Left lung (tissue), 10 donors: ENCODE measurements around the gene KERA. TPM values are rescaled to one million over a fixed set of nuclear protein-coding genes. Genes with fewer than 3 reads are reported as not detected.

ENCODE experiments used
- ATAC-seq: fragments of 200-7000 bp; cut with Tn5 transposase; one replicate; pipeline ENCODE4 v1.9.1; 2020; ENCODE audit warnings: moderate library complexity
- DNase-seq, 4 donors: peaks; one replicate each; pipeline ENCODE4 v3.0.0-alpha.2; 2013 to 2020
- H3K27ac ChIP-seq, 2 donors: fragments of 200-600 bp; sonication (generic) in 1 of 2; one replicate each; pipeline versions ENCODE4 v1.5.0 to v1.8.0; 2020 to 2021
- H3K27me3 ChIP-seq, 2 donors: fragments of 200-600 bp; sonication (generic) in 1 of 2; one replicate each; pipeline versions ENCODE4 v1.5.0 to v1.8.0; 2020 to 2021
- H3K36me3 ChIP-seq, 2 donors: fragments of 200-600 bp; sonication (generic) in 1 of 2; one replicate each; pipeline versions ENCODE4 v1.5.0 to v1.8.0; 2020 to 2021
- H3K4me1 ChIP-seq, 2 donors: fragments of 200-600 bp; one replicate each; pipeline ENCODE4 v1.8.0; 2021
- H3K4me3 ChIP-seq, 2 donors: fragments of 200-600 bp; sonication (generic) in 1 of 2; one replicate each; pipeline versions ENCODE4 v1.5.0 to v1.8.0; 2020 to 2021; ENCODE audit warnings: mild to moderate bottlenecking in 1 of 2
- H3K9me3 ChIP-seq, 2 donors: fragments of 200-600 bp; sonication (generic) in 1 of 2; one replicate each; pipeline versions ENCODE4 v1.5.0 to v1.8.0; 2020 to 2021
- intact Hi-C, 2 donors: fragments of 100-400 bp; cut with DNase I; formaldehyde crosslinking; loops; one replicate each; pipeline versions ENCODE4 v1.11.2 to v1.14.2; 2022
- polyA plus RNA-seq, 6 donors: library from polyadenylated mRNA; unstranded; fragments of 120-200 nt; gene quantifications; one replicate each; pipeline ENCODE4 v1.2.1, GENCODE V29; 2013; ENCODE audit not compliant: insufficient read length in 6 of 6
- total RNA-seq, 2 donors: library from RNA; stranded (reverse); fragmentation: NEBNext Ultra II Directional; extraction: Animal tissue kit (Norgen Biotek cat#: 25700); gene quantifications; one replicate each; pipeline ENCODE4 v1.2.1, GENCODE V29; 2021
- TF ChIP-seq, protein P1 (sequence below), 2 donors: fragments of 200-600 bp; sonication (generic) in 1 of 2; IDR thresholded peaks; one replicate each; pipeline versions ENCODE4 v1.5.0 to v1.8.0; 2021; ENCODE audit warnings: antibody characterized with exemption in 2 of 2
- donor health status: DM: no; HTN: yes; CAD: no.
- donor health status: DM: no; HTN: no; CAD: no.

Gene KERA
- total and polyA plus RNA-seq, 8 donors, result 0.10 to 0.26 (median 0.16) TPM

DNA sequence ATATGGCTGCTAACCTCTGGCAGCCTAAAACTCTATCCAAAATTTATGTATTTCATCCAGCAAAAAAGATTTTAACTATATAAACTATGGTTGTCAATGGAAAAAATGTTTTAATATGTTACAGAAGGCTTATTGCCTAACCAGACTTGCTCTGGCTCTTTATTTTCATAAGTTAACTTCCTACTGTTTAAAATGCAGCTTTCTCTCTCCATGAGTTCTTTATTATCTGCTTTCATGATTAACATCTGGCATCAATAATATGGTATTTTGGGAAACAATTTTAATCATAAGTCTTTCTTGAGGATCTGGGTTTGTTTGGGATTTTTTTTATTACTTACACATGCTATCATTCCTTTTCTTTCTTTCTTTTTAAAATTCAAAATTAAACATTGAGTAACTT lies 20.5 kb downstream of the KERA start:
- no peaks in the 10 kb centered on the region for H3K4me1 ChIP-seq
- DNase-seq, result no peak

DNA sequence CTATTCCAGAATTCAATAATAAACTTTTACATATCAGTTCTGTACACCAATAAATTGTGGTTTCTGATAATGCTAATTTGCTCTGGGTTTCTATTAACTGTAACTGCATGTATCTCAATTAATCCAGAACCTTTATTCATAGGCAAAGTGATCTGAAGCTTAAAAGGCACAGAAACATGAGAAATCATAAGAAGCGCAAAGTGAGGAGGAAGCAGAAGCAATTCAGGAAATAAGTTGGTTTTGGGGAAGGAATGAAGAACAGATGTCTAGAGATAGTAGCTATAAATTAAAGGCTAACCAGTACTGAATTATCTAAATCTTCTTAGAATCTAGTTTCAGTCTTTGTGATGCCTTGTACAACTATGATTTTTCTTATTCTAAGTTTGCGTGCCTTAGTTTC lies 24.6 kb downstream of the KERA start:
- Histone ChIP-seq H3K27ac (no peak overlapping the region), H3K27me3 (no peaks in the 10 kb centered on the region), H3K4me3 (no peak overlapping the region), H3K36me3 (no peaks in the 10 kb centered on the region), H3K9me3 (no peaks in the 10 kb centered on the region), H3K4me1 (no peaks in the 10 kb centered on the region)
- DNase-seq (no peak), ATAC-seq (no peak)
- intact Hi-C loops, result no loop called here
- TF ChIP-seq, protein P1, sequence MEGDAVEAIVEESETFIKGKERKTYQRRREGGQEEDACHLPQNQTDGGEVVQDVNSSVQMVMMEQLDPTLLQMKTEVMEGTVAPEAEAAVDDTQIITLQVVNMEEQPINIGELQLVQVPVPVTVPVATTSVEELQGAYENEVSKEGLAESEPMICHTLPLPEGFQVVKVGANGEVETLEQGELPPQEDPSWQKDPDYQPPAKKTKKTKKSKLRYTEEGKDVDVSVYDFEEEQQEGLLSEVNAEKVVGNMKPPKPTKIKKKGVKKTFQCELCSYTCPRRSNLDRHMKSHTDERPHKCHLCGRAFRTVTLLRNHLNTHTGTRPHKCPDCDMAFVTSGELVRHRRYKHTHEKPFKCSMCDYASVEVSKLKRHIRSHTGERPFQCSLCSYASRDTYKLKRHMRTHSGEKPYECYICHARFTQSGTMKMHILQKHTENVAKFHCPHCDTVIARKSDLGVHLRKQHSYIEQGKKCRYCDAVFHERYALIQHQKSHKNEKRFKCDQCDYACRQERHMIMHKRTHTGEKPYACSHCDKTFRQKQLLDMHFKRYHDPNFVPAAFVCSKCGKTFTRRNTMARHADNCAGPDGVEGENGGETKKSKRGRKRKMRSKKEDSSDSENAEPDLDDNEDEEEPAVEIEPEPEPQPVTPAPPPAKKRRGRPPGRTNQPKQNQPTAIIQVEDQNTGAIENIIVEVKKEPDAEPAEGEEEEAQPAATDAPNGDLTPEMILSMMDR (IDR thresholded peaks at IDR 0.05), result no peak

More for the DNA sequence above, 20.5 kb downstream of the KERA start:
- Histone ChIP-seq H3K9me3 (no peaks in the 10 kb centered on the region), H3K36me3 (no peaks in the 10 kb centered on the region), H3K27ac (peak overlapping the region in 1 of 2 donors; percentile 35), H3K27me3 (no peaks in the 10 kb centered on the region), H3K4me3 (no peak overlapping the region)
- intact Hi-C loops, result no loop called here
- TF ChIP-seq, protein P1 (IDR thresholded peaks at IDR 0.05), result no peak
- no peak for ATAC-seq

DNA sequence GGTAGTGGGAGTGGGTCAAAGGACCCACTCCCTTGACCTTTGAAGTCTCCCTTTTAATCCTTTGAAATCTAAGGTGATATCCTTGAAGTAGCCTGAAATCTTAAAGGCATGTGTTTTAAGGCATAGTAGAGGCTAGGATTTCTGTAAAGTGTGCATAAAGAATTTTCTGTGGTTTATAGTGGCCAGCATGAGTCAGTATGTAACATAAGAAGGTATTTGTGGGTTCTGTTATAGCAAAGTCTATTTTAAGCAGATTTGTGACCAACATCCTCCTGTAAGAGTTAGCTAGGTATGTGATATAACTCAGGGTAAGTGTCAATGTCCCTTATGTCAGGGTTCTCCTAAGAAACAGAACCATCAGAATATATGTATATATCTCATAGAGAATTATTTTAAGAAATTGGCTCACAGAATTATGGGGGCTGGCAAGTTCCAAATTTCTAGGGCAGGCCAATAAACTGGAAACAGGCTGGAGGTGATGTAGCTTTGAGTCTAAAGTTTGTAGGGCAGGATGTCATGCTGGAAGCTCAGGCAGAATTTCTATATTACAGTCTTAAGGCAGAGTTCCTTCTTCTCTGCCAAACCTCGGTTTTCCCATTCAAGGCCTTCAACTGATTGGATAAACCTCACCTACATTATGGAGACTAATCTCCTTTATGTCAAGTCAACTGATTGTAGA lies 34.4 kb downstream of the KERA start:
- Histone ChIP-seq H3K27ac (no peak overlapping the region), H3K4me3 (no peak overlapping the region), H3K36me3 (no peaks in the 10 kb centered on the region), H3K9me3 (no peaks in the 10 kb centered on the region), H3K4me1 (no peaks in the 10 kb centered on the region), H3K27me3 (no peaks in the 10 kb centered on the region)
- ATAC-seq (no peak), DNase-seq (no peak)
- intact Hi-C loops, result no loop called here
- TF ChIP-seq, protein P1 (IDR thresholded peaks at IDR 0.05), result no peak

DNA sequence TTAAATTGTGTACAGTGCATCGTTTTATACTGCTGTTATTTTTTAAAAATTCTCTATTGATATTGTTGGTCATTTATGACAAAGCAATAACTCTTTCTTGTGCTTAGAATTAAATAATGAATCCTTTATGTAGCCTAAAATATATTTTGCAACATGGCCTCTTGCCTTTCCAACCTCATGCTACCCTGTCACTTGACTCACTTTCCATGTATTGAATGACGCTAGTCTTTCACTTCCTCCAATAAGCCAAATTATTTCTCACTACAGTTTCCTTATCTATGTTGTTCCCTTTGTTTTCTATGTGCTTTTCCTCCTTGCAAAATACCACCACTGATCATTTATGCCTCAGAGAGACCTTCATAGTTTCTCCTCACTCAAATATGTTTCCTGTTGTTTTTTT lies 36.7 kb downstream of the KERA start:
- TF ChIP-seq, protein P1 (IDR thresholded peaks at IDR 0.05), result no peak
- no peak overlapping the region for H3K4me3 ChIP-seq
- intact Hi-C loops, result no loop called here
- DNase-seq (no peak), ATAC-seq (no peak)
- H3K9me3 ChIP-seq, result no peaks in the 10 kb centered on the region
- no peaks in the 10 kb centered on the region for H3K36me3 ChIP-seq
- H3K27ac ChIP-seq, result no peak overlapping the region
- H3K27me3 ChIP-seq, result no peaks in the 10 kb centered on the region
- no peaks in the 10 kb centered on the region for H3K4me1 ChIP-seq

DNA sequence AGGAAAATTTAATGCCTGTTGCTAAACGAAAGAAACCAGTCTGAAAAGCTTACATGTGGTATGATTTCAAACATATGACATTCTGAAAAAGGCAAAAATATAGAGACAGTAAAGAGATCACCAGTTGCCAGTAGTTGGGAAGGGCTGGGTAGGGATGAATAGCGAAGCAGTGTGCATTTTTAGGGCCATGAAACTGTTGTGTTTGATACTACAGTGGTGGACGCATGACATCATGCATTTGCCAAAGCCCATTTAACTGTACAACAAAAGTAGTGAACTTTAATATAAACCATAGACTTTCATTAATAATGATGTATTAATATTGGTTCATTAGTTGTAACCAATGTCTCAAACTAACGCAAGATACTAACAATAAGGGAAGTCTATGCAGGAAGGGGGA lies 38.4 kb downstream of the KERA start:
- H3K4me1 ChIP-seq, result no peaks in the 10 kb centered on the region
- no peak overlapping the region for H3K4me3 ChIP-seq
- H3K36me3 ChIP-seq, result no peaks in the 10 kb centered on the region
- no peaks in the 10 kb centered on the region for H3K27me3 ChIP-seq
- no peak for DNase-seq
- H3K9me3 ChIP-seq, result peaks cover 0 to 4% of the 10 kb centered on the region in 2 donors
- intact Hi-C loops, result no loop called here
- TF ChIP-seq, protein P1 (IDR thresholded peaks at IDR 0.05), result no peak
- no peak for ATAC-seq
- H3K27ac ChIP-seq, result no peak overlapping the region
